Hepatocyte (in vitro differentiated cells): ENCODE measurements around the gene OBP2B. TPM values are rescaled to one million over a fixed set of nuclear protein-coding genes. Genes with fewer than 3 reads are reported as not detected.

ENCODE experiments used
- DNase-seq: peaks from one replicate; pipeline ENCODE4 v3.0.0-alpha.2; 2016; ENCODE audit warnings: low spot score
- H2AFZ ChIP-seq: fragments of 200-600 bp; sonication (generic); 2 replicates; pipeline ENCODE4 v1.6.0; 2016; ENCODE audit warnings: antibody characterized with exemption, mild to moderate bottlenecking
- H3K27ac ChIP-seq: fragments of 200-600 bp; sonication (generic); 2 replicates; pipeline ENCODE4 v1.5.1; 2016; ENCODE audit warnings: mild to moderate bottlenecking
- H3K27me3 ChIP-seq: fragments of 200-600 bp; sonication (generic); 2 replicates; pipeline ENCODE4 v1.6.1; 2016
- H3K36me3 ChIP-seq: fragments of 200-600 bp; sonication (generic); replicated peaks from 2 replicates; pipeline ENCODE4 v1.5.1; 2016; ENCODE audit warnings: low read depth; ENCODE audit not compliant: insufficient read depth
- H3K4me1 ChIP-seq: fragments of 200-600 bp; sonication (generic); 2 replicates; pipeline ENCODE4 v1.5.1; 2016; ENCODE audit warnings: mild to moderate bottlenecking, moderate library complexity; ENCODE audit not compliant: insufficient read depth
- H3K4me2 ChIP-seq: fragments of 200-600 bp; sonication (generic); 2 replicates; pipeline ENCODE4 v1.6.0; 2016
- H3K4me3 ChIP-seq: fragments of 200-600 bp; sonication (generic); 2 replicates; pipeline ENCODE4 v1.5.1; 2016; ENCODE audit warnings: mild to moderate bottlenecking
- H3K79me2 ChIP-seq: fragments of 200-600 bp; sonication (generic); 2 replicates; pipeline ENCODE4 v1.6.0; 2017; ENCODE audit warnings: mild to moderate bottlenecking
- H3K9me2 ChIP-seq: fragments of 200-600 bp; sonication (generic); replicated peaks from 2 replicates; pipeline ENCODE4 v1.6.0; 2017; ENCODE audit warnings: mild to moderate bottlenecking; ENCODE audit not compliant: insufficient read depth
- H3K9me3 ChIP-seq: fragments of 200-600 bp; sonication (generic); 2 replicates; pipeline ENCODE4 v1.5.1; 2016; ENCODE audit warnings: low read depth, mild to moderate bottlenecking
- H4K20me1 ChIP-seq: fragments of 200-600 bp; sonication (generic); 2 replicates; pipeline ENCODE4 v1.6.0; 2016; ENCODE audit warnings: mild to moderate bottlenecking; ENCODE audit not compliant: insufficient read depth, poor library complexity, severe bottlenecking
- EZH2phosphoT487 ChIP-seq: fragments of 200-600 bp; sonication (generic); IDR thresholded peaks from one replicate; pipeline ENCODE4 v1.6.1; 2018; ENCODE audit warnings: antibody characterized with exemption, mild to moderate bottlenecking, low read depth, moderate library complexity; ENCODE audit not compliant: unreplicated experiment, severe bottlenecking
- WGBS: methylation state at CpG from one replicate; pipeline ENCODE4 v1.1.6; 2016; ENCODE audit warnings: low lambda C conversion rate; ENCODE audit errors: missing lambda C conversion rate; 5-methylcytosine and 5-hydroxymethylcytosine counted together
- polyA plus RNA-seq: library from polyadenylated mRNA; unstranded; fragments of >200 nt; fragmentation: Nextera tagmentation; extraction: Ambion mirVana; gene quantifications from 2 replicates; pipeline ENCODE4 v1.2.1, GENCODE V29; 2016
- total RNA-seq: library from RNA; depleted of rRNA; stranded (reverse); fragments of >200 nt; gene quantifications from 2 replicates; pipeline ENCODE4 v1.2.3, GENCODE V29; 2014

The OBP2B gene
- total and polyA plus RNA-seq, 2 experiments from 2014 or later: not detected

- WGBS: 92% methylated on average over 3 of the region's 3 CpGs
These were observed 50.4 kb downstream of the OBP2B start for GRCh38 chr9:133158695-133159094.

More at GRCh38 chr9:133158695-133159094, 50.4 kb downstream of the OBP2B start:
- H3K36me3 ChIP-seq: no peaks in the 10 kb centered on the region
- TF ChIP-seq EZH2phosphoT487: no peak
- no peak for DNase-seq
- H3K4me3 ChIP-seq: no peak overlapping the region
- no peaks in the 10 kb centered on the region for H3K79me2 ChIP-seq
- H2AFZ ChIP-seq: no peak overlapping the region
- H3K27ac ChIP-seq: no peak overlapping the region
- H3K27me3 ChIP-seq: no peaks in the 10 kb centered on the region
- H3K4me2 ChIP-seq: no peak overlapping the region
- no peaks in the 10 kb centered on the region for H3K9me2 ChIP-seq
- H3K4me1 ChIP-seq: peaks cover 11% of the 10 kb centered on the region
- H4K20me1 ChIP-seq: no peaks in the 10 kb centered on the region
- H3K9me3 ChIP-seq: no peaks in the 10 kb centered on the region

Other genes with a start within 250 kb of the OBP2B start
- gene GFI1B, start 230.6 kb downstream of the OBP2B start, total RNA-seq: 0.10 TPM in 1 of 2 replicates, not detected in the other
- gene GFI1B, start 230.6 kb downstream of the OBP2B start, polyA plus RNA-seq: not detected in 2 replicates
- 45.0 and 52.5 TPM in 2 replicates for gene GTF3C5, start 178.3 kb downstream of the OBP2B start, total RNA-seq
- 66.0 and 87.3 TPM in 2 replicates for gene GTF3C5, start 178.3 kb downstream of the OBP2B start, polyA plus RNA-seq
- 2.4 and 4.4 TPM in 2 replicates for gene CEL, start 147.3 kb downstream of the OBP2B start, total RNA-seq
- 5.9 and 6.6 TPM in 2 replicates for gene CEL, start 147.3 kb downstream of the OBP2B start, polyA plus RNA-seq
- gene RALGDS, start 88.0 kb downstream of the OBP2B start, total RNA-seq: 26.9 and 30.9 TPM in 2 replicates
- gene RALGDS, start 88.0 kb downstream of the OBP2B start, polyA plus RNA-seq: 48.0 and 51.7 TPM in 2 replicates
- 10.1 and 15.5 TPM in 2 replicates for gene GBGT1, start 45.3 kb downstream of the OBP2B start, total RNA-seq
- 4.0 and 5.8 TPM in 2 replicates for gene GBGT1, start 45.3 kb downstream of the OBP2B start, polyA plus RNA-seq
- gene ABO, start 66.0 kb upstream of the OBP2B start, total RNA-seq: 3.4 and 4.8 TPM in 2 replicates
- 9.5 and 15.7 TPM in 2 replicates for gene ABO, start 66.0 kb upstream of the OBP2B start, polyA plus RNA-seq
- gene SURF6, start 126.9 kb upstream of the OBP2B start, total RNA-seq: 20.2 and 23.4 TPM in 2 replicates
- gene SURF6, start 126.9 kb upstream of the OBP2B start, polyA plus RNA-seq: 22.9 and 24.3 TPM in 2 replicates
- 15.3 and 18.8 TPM in 2 replicates for gene MED22, start 138.9 kb upstream of the OBP2B start, total RNA-seq
- gene MED22, start 138.9 kb upstream of the OBP2B start, polyA plus RNA-seq: 18.7 and 23.4 TPM in 2 replicates
- gene RPL7A, start 139.0 kb upstream of the OBP2B start, total RNA-seq: 2,138 and 2,226 TPM in 2 replicates
- gene RPL7A, start 139.0 kb upstream of the OBP2B start, polyA plus RNA-seq: 377 and 404 TPM in 2 replicates
- 33.9 and 37.4 TPM in 2 replicates for gene SURF1, start 147.2 kb upstream of the OBP2B start, total RNA-seq
- gene SURF1, start 147.2 kb upstream of the OBP2B start, polyA plus RNA-seq: 76.5 and 83.9 TPM in 2 replicates
- gene SURF2, start 147.3 kb upstream of the OBP2B start, total RNA-seq: 13.2 and 13.6 TPM in 2 replicates
- 22.9 and 25.5 TPM in 2 replicates for gene SURF2, start 147.3 kb upstream of the OBP2B start, polyA plus RNA-seq
- 354 and 374 TPM in 2 replicates for gene SURF4, start 166.8 kb upstream of the OBP2B start, total RNA-seq
- 294 and 360 TPM in 2 replicates for gene SURF4, start 166.8 kb upstream of the OBP2B start, polyA plus RNA-seq
- 0.10 and 0.48 TPM in 2 replicates for gene STKLD1, start 167.1 kb upstream of the OBP2B start, total RNA-seq
- gene STKLD1, start 167.1 kb upstream of the OBP2B start, polyA plus RNA-seq: 1.6 and 2.5 TPM in 2 replicates
- gene REXO4, start 208.8 kb upstream of the OBP2B start, total RNA-seq: 16.6 and 19.4 TPM in 2 replicates
- 17.2 and 18.0 TPM in 2 replicates for gene REXO4, start 208.8 kb upstream of the OBP2B start, polyA plus RNA-seq
- gene ADAMTS13, start 213.1 kb upstream of the OBP2B start, total RNA-seq: 1.5 and 6.8 TPM in 2 replicates
- gene ADAMTS13, start 213.1 kb upstream of the OBP2B start, polyA plus RNA-seq: 6.5 and 11.4 TPM in 2 replicates